ENCODE data around the gene NDUFV1. TPM values are rescaled to one million over a fixed set of nuclear protein-coding genes. Genes with fewer than 3 reads are reported as not detected.
"Not testable (repeated sequence)": the region's sequence is repeated elsewhere in the genome, so short reads cannot be mapped to it uniquely, and the experiment has no call there.

NDUFV1 gene
- total RNA-seq, 1 experiment from 2014 or later = 216 TPM

GRCh38 chr11:67635231-67635521 lies 28.4 kb downstream of the NDUFV1 start:
- intact Hi-C loops (cut with micrococcal nuclease; ENCODE audit: unreplicated experiment) = no loop called here

GRCh38 chr11:67636962-67637361 lies 30.2 kb downstream of the NDUFV1 start:
- Mint-ChIP-seq H3K4me3 (ENCODE audit: low read depth, unreplicated experiment) (no peak overlapping the region), H3K9me3 (ENCODE audit: low read depth, unreplicated experiment) (no peaks in the 10 kb centered on the region), H3K27me3 (ENCODE audit: unreplicated experiment) (no peaks in the 10 kb centered on the region), H3K27ac (ENCODE audit: unreplicated experiment) (no peak overlapping the region), H3K36me3 (ENCODE audit: insufficient read depth, unreplicated experiment) (no peaks in the 10 kb centered on the region), H3K4me1 (ENCODE audit: low read depth, unreplicated experiment) (no peaks in the 10 kb centered on the region)
- TF ChIP-seq CTCF (IDR thresholded peaks at IDR 0.05; ENCODE audit: unreplicated experiment) = no peak
- no TSS peak for BruUV-seq (replicated peaks)
- CTCF ChIA-PET = no interaction called here
- DNase-seq = no peak
- intact Hi-C loops (cut with micrococcal nuclease; ENCODE audit: unreplicated experiment) = no loop called here

More at GRCh38 chr11:67635231-67635521, 28.4 kb downstream of the NDUFV1 start:
- no peak for TF ChIP-seq CTCF (IDR thresholded peaks at IDR 0.05; ENCODE audit: unreplicated experiment)
- H3K36me3 Mint-ChIP-seq (ENCODE audit: insufficient read depth, unreplicated experiment) = peaks cover 6% of the 10 kb centered on the region
- no TSS peak for BruUV-seq (replicated peaks)
- no peak overlapping the region for H3K27ac Mint-ChIP-seq (ENCODE audit: unreplicated experiment)
- H3K4me1 Mint-ChIP-seq (ENCODE audit: low read depth, unreplicated experiment) = no peaks in the 10 kb centered on the region
- no peaks in the 10 kb centered on the region for H3K27me3 Mint-ChIP-seq (ENCODE audit: unreplicated experiment)
- DNase-seq = no peak
- no peaks in the 10 kb centered on the region for H3K9me3 Mint-ChIP-seq (ENCODE audit: low read depth, unreplicated experiment)
- CTCF ChIA-PET = no interaction called here
- H3K4me3 Mint-ChIP-seq (ENCODE audit: low read depth, unreplicated experiment) = no peak overlapping the region

- H3K27me3 Mint-ChIP-seq (ENCODE audit: unreplicated experiment); H3K36me3 Mint-ChIP-seq (ENCODE audit: insufficient read depth, unreplicated experiment); H3K4me1 Mint-ChIP-seq (ENCODE audit: low read depth, unreplicated experiment); H3K9me3 Mint-ChIP-seq (ENCODE audit: low read depth, unreplicated experiment); H3K27ac Mint-ChIP-seq (ENCODE audit: unreplicated experiment); DNase-seq; H3K4me3 Mint-ChIP-seq (ENCODE audit: low read depth, unreplicated experiment); CTCF ChIA-PET; intact Hi-C loops (cut with micrococcal nuclease; ENCODE audit: unreplicated experiment); BruUV-seq (replicated peaks): not testable (repeated sequence)
Measured at GRCh38 chr11:67637441-67637840, 30.7 kb downstream of the NDUFV1 start.

DNA sequence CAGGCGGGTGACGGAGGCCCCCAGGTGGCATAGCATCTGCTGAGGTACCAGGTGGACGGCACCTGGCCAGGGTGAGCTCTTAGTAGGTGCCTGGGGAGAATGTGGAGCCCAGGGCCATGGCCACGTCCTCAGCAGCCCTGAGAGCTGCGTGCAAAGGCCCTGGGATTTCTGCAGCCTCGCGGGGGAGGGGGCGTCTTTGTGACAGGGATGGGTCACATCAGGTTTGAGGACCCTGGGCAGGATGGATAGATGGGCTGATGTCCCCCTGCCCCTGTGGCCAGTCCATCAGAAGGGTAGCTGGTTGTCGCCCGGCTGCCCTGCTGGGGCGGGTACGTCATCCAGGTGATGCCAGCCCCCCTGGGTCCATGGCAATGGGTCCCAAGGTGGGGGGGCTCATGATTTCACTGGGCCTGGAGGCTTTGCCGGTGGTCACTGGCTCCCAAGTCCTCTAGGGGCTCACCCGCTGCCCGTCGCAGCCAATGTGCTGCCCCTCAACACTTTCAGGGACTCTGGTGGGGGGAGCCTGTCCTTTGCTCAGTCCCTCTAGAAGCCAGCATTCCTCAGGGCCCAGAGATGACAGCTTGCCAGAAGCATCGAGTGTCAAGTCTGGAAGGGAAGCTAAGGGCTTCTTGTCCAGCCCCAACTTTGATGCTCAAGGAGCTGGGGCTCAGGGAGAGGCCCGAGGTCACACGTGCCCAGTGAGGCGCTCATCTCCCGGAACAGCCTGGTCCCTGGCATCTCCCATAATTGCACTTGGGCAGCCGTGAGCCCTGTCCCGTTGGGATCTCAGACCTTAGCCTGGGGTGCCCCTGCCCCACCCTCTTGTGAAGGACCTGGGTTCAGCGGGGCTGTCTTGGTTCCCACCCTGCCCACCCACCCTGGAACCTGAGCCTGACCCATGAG lies 32.0 kb downstream of the NDUFV1 start:
- H3K36me3 Mint-ChIP-seq (ENCODE audit: insufficient read depth, unreplicated experiment) = no peaks in the 10 kb centered on the region
- no peak overlapping the region for H3K27ac Mint-ChIP-seq (ENCODE audit: unreplicated experiment)
- intact Hi-C loops (cut with micrococcal nuclease; ENCODE audit: unreplicated experiment) = no loop called here
- no peak for DNase-seq
- no TSS peak for BruUV-seq (replicated peaks)
- TF ChIP-seq CTCF (IDR thresholded peaks at IDR 0.05; ENCODE audit: unreplicated experiment) = no peak
- H3K4me1 Mint-ChIP-seq (ENCODE audit: low read depth, unreplicated experiment) = no peaks in the 10 kb centered on the region
- no peaks in the 10 kb centered on the region for H3K27me3 Mint-ChIP-seq (ENCODE audit: unreplicated experiment)
- H3K9me3 Mint-ChIP-seq (ENCODE audit: low read depth, unreplicated experiment) = no peaks in the 10 kb centered on the region
- H3K4me3 Mint-ChIP-seq (ENCODE audit: low read depth, unreplicated experiment) = no peak overlapping the region
- CTCF ChIA-PET = interaction anchor here (1.2 kb wide), 1 partner anchor 9 kb away, joined by 4 read pairs; the partner anchor contains the start of gene NUDT8

DNA sequence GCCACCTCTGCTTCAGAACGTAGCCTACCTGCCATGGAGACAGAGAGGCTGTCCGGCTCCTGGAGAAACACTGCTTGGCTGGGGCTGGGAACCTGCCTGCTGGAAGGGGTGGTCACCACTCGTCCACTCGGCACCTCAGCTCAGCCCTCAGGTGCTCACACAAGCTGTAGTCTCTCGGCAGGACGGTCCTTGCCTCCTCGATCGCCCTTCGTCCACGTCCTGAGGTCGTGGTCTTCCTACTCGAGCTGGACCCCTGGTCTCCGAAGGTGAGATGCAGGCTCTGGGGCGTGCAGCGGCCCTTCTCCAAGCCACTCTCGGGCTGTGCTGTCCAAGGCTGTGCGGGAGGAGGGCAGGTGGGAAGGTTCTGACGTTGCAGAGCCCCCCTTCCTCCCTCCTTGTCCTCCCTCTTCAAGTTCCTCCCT lies 32.7 kb downstream of the NDUFV1 start, which contains the start of gene TBX10:
Gene TBX10, minus strand, starts transcription at position 326 of the 422 bp plus-strand sequence. Its CDS starts 291 bp downstream, at position 35.
- H3K27ac Mint-ChIP-seq (ENCODE audit: unreplicated experiment) = no peak within 1 kb of the TSS
- CTCF ChIA-PET = no interaction called here
- no peak for TF ChIP-seq CTCF (IDR thresholded peaks at IDR 0.05; ENCODE audit: unreplicated experiment)
- H3K9me3 Mint-ChIP-seq (ENCODE audit: low read depth, unreplicated experiment) = no peaks in the 10 kb centered on the region
- no peaks in the 10 kb centered on the region for H3K36me3 Mint-ChIP-seq (ENCODE audit: insufficient read depth, unreplicated experiment)
- no TSS peak for BruUV-seq (replicated peaks)
- H3K27me3 Mint-ChIP-seq (ENCODE audit: unreplicated experiment) = no peaks in the 10 kb centered on the region
- DNase-seq = no peak
- intact Hi-C loops (cut with micrococcal nuclease; ENCODE audit: unreplicated experiment) = no loop called here
- no peaks in the 10 kb centered on the region for H3K4me1 Mint-ChIP-seq (ENCODE audit: low read depth, unreplicated experiment)
- no peak within 1 kb of the TSS for H3K4me3 Mint-ChIP-seq (ENCODE audit: low read depth, unreplicated experiment)

Measured in Calu3 (cell line).